Measurements from ENCODE around the gene OXSR1.

DNA sequence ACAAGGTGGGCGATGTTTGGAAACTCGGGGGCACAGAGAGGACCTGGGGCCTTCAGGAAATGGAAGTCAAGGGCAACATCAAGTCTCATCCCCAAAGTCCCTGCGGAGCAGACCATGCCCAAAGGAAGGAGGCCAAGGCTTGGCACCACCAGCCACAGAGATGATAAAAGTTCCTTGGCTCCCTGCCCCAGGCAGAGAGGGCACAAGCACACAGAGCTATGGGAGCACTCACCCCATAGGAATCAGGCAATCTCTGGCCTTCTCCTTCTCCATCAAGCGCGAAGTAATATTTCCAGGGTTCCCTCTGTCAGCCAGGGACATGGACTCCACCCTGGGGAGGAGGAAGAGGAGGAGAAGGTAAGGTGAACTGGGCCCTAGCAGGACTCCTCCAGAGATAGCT is 36.3 kb upstream of the OXSR1 start:
- TF ChIP-seq, protein P1, sequence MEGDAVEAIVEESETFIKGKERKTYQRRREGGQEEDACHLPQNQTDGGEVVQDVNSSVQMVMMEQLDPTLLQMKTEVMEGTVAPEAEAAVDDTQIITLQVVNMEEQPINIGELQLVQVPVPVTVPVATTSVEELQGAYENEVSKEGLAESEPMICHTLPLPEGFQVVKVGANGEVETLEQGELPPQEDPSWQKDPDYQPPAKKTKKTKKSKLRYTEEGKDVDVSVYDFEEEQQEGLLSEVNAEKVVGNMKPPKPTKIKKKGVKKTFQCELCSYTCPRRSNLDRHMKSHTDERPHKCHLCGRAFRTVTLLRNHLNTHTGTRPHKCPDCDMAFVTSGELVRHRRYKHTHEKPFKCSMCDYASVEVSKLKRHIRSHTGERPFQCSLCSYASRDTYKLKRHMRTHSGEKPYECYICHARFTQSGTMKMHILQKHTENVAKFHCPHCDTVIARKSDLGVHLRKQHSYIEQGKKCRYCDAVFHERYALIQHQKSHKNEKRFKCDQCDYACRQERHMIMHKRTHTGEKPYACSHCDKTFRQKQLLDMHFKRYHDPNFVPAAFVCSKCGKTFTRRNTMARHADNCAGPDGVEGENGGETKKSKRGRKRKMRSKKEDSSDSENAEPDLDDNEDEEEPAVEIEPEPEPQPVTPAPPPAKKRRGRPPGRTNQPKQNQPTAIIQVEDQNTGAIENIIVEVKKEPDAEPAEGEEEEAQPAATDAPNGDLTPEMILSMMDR (IDR thresholded peaks at IDR 0.05): no peak
- no peak for TF ChIP-seq POLR2A (IDR thresholded peaks at IDR 0.05)

Data from body of pancreas (tissue), 4 donors.